Measurements from ENCODE around the gene CAMKK2.

The CAMKK2 gene

DNA sequence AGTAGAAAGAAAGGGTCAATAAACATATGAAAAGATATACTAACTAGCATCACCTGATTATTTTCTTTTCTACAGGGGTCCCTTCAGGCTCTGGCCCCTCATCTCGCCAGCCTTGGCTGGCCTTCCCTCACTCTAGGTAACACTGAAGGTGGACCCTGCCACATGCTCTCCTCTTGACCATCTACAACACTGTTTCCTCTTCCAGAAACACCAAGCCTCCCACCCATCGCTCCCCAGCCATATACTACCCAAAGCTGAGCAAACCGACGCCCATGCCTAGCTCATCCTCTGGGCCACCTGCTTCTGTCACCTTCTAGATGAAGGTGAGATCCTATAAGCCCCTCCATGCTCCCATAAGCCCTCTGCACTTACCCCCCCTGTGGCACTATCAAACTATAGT is 40.9 kb upstream of the CAMKK2 start:
- H3K4me1 ChIP-seq (ENCODE audit: insufficient read depth, low read length, severe bottlenecking) = no peaks in the 10 kb centered on the region
- no peaks in the 10 kb centered on the region for H3K9me3 ChIP-seq (ENCODE audit: low read length)
- H3K9me2 ChIP-seq (ENCODE audit: low read depth, low read length) = no peaks in the 10 kb centered on the region
- no peak overlapping the region for H2AFZ ChIP-seq (ENCODE audit: low read length)
- H3K79me2 ChIP-seq (ENCODE audit: insufficient read depth, low read length) = no peaks in the 10 kb centered on the region
- no peak overlapping the region for H3K4me2 ChIP-seq (ENCODE audit: low read length)
- no peaks in the 10 kb centered on the region for H3F3A ChIP-seq (ENCODE audit: insufficient read depth, low read length)
- H3K9ac ChIP-seq (ENCODE audit: low read length) = no peak overlapping the region
- H3K4me3 ChIP-seq (ENCODE audit: low read depth, low read length, poor library complexity, severe bottlenecking) = no peak overlapping the region
- H3K27me3 ChIP-seq (ENCODE audit: insufficient read depth, low read length) = no peaks in the 10 kb centered on the region
- peaks cover 90% of the 10 kb centered on the region for H3K36me3 ChIP-seq (ENCODE audit: insufficient read depth, low read length)
- TF ChIP-seq EZH2 (IDR thresholded peaks at IDR 0.05; ENCODE audit: borderline replicate concordance, low read length) = no peak
- TF ChIP-seq, protein P1, sequence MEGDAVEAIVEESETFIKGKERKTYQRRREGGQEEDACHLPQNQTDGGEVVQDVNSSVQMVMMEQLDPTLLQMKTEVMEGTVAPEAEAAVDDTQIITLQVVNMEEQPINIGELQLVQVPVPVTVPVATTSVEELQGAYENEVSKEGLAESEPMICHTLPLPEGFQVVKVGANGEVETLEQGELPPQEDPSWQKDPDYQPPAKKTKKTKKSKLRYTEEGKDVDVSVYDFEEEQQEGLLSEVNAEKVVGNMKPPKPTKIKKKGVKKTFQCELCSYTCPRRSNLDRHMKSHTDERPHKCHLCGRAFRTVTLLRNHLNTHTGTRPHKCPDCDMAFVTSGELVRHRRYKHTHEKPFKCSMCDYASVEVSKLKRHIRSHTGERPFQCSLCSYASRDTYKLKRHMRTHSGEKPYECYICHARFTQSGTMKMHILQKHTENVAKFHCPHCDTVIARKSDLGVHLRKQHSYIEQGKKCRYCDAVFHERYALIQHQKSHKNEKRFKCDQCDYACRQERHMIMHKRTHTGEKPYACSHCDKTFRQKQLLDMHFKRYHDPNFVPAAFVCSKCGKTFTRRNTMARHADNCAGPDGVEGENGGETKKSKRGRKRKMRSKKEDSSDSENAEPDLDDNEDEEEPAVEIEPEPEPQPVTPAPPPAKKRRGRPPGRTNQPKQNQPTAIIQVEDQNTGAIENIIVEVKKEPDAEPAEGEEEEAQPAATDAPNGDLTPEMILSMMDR (IDR thresholded peaks at IDR 0.05; ENCODE audit: low read length) = no peak
- no peaks in the 10 kb centered on the region for H4K20me1 ChIP-seq (ENCODE audit: insufficient read depth, low read length)
- H3K27ac ChIP-seq (ENCODE audit: low read depth, low read length, poor library complexity, severe bottlenecking) = no peak overlapping the region

DNA sequence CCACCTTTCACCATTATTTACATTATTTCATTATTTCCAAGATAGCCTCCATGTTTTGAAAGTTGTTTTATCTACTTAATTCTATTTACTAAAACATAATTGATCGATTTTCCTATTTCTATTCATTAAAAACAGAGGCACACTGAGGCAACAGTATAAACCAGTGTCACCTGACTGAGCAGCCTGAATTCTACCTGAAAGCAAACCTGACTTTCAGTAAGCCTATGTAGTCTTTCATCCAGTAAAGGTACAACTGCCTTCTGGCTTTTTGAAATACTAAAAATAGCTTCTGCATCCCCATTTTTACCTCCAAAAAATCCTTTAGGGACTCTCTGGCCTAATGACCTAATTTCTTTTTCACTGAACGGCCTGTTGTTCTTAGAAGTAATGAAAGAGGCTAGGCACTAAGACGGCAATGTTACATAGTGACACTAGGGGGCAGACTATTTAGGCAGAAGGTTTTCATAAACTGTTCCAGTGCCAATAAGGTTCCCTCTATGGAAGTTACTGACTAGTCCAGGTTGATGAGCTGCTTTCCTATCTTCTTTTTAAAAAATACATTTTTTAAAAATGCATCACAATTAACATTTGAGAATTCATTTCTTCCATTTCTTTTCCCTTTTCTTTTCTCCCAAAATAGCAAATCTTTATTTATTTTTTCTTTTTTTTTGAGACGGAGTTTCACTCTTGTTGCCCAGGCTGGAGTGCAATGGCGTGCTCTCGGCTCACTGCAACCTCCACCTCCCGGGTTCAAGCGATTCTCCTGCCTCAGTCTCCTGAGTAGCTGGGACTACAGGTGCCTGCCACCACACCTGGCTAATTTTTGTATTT is 38.2 kb upstream of the CAMKK2 start:
- no peaks in the 10 kb centered on the region for H4K20me1 ChIP-seq (ENCODE audit: insufficient read depth, low read length)
- no peak for TF ChIP-seq EZH2 (IDR thresholded peaks at IDR 0.05; ENCODE audit: borderline replicate concordance, low read length)
- TF ChIP-seq, protein P1 (IDR thresholded peaks at IDR 0.05; ENCODE audit: low read length) = peak; percentile 87
- H3K27ac ChIP-seq (ENCODE audit: low read depth, low read length, poor library complexity, severe bottlenecking) = no peak overlapping the region
- no peak overlapping the region for H3K4me2 ChIP-seq (ENCODE audit: low read length)
- H3K9me2 ChIP-seq (ENCODE audit: low read depth, low read length) = no peaks in the 10 kb centered on the region
- H3K4me3 ChIP-seq (ENCODE audit: low read depth, low read length, poor library complexity, severe bottlenecking) = no peak overlapping the region
- H3K9me3 ChIP-seq (ENCODE audit: low read length) = no peaks in the 10 kb centered on the region
- no peaks in the 10 kb centered on the region for H3K79me2 ChIP-seq (ENCODE audit: insufficient read depth, low read length)
- H3K9ac ChIP-seq (ENCODE audit: low read length) = no peak overlapping the region
- no peak overlapping the region for H2AFZ ChIP-seq (ENCODE audit: low read length)
- no peaks in the 10 kb centered on the region for H3F3A ChIP-seq (ENCODE audit: insufficient read depth, low read length)
- no peaks in the 10 kb centered on the region for H3K27me3 ChIP-seq (ENCODE audit: insufficient read depth, low read length)
- H3K4me1 ChIP-seq (ENCODE audit: insufficient read depth, low read length, severe bottlenecking) = no peaks in the 10 kb centered on the region
- H3K36me3 ChIP-seq (ENCODE audit: insufficient read depth, low read length) = peaks cover 91% of the 10 kb centered on the region

DNA sequence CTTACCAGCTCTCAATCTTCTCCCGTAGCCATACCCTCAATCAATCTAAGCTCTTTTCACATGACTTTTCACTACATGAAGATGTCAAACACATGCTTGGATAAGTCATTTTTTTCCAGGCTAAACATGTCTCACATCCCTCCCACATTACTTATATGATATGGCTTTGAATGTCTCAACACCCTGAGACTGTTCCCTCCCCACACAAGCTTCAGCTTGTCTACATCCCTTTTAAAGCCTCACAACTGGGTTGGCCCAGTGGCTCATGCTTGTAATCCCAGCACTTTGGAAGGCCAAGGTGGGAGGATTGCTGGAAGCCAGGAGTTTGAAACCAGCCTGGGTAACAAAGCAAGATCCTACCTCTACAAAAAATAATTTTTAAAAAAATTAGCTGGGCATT is 37.2 kb upstream of the CAMKK2 start:
- H3K9me2 ChIP-seq (ENCODE audit: low read depth, low read length) = no peaks in the 10 kb centered on the region
- peaks cover 92% of the 10 kb centered on the region for H3K36me3 ChIP-seq (ENCODE audit: insufficient read depth, low read length)

More for the DNA sequence above, 37.2 kb upstream of the CAMKK2 start:
- no peaks in the 10 kb centered on the region for H3K79me2 ChIP-seq (ENCODE audit: insufficient read depth, low read length)
- H3K27me3 ChIP-seq (ENCODE audit: insufficient read depth, low read length) = no peaks in the 10 kb centered on the region
- no peak overlapping the region for H3K9ac ChIP-seq (ENCODE audit: low read length)
- no peaks in the 10 kb centered on the region for H3F3A ChIP-seq (ENCODE audit: insufficient read depth, low read length)
- H4K20me1 ChIP-seq (ENCODE audit: insufficient read depth, low read length) = no peaks in the 10 kb centered on the region
- no peak overlapping the region for H3K4me3 ChIP-seq (ENCODE audit: low read depth, low read length, poor library complexity, severe bottlenecking)
- H3K4me1 ChIP-seq (ENCODE audit: insufficient read depth, low read length, severe bottlenecking) = no peaks in the 10 kb centered on the region
- no peaks in the 10 kb centered on the region for H3K9me3 ChIP-seq (ENCODE audit: low read length)
- no peak overlapping the region for H3K27ac ChIP-seq (ENCODE audit: low read depth, low read length, poor library complexity, severe bottlenecking)
- TF ChIP-seq, protein P1 (IDR thresholded peaks at IDR 0.05; ENCODE audit: low read length) = no peak
- TF ChIP-seq EZH2 (IDR thresholded peaks at IDR 0.05; ENCODE audit: borderline replicate concordance, low read length) = no peak
- no peak overlapping the region for H3K4me2 ChIP-seq (ENCODE audit: low read length)
- no peak overlapping the region for H2AFZ ChIP-seq (ENCODE audit: low read length)
